Loucy (cell line): ENCODE measurements around the gene GCLC.

Experiments used
- EZH2phosphoT487 ChIP-seq: fragments of 200-600 bp; IDR thresholded peaks from 2 replicates; pipeline ENCODE4 v1.6.1; 2018; ENCODE audit warnings: antibody characterized with exemption, mild to moderate bottlenecking, moderate library complexity, borderline replicate concordance
- TF ChIP-seq, protein P1 (sequence below): fragments of 200-600 bp; sonication (generic); conservative IDR thresholded peaks from 2 replicates; pipeline ENCODE4 v1.5.1; 2014; ENCODE audit warnings: mild to moderate bottlenecking, antibody characterized with exemption, low read length

GRCh38 chr6:53540129-53540692 lies 4.7 kb downstream of the GCLC start:
- TF ChIP-seq, protein P1, sequence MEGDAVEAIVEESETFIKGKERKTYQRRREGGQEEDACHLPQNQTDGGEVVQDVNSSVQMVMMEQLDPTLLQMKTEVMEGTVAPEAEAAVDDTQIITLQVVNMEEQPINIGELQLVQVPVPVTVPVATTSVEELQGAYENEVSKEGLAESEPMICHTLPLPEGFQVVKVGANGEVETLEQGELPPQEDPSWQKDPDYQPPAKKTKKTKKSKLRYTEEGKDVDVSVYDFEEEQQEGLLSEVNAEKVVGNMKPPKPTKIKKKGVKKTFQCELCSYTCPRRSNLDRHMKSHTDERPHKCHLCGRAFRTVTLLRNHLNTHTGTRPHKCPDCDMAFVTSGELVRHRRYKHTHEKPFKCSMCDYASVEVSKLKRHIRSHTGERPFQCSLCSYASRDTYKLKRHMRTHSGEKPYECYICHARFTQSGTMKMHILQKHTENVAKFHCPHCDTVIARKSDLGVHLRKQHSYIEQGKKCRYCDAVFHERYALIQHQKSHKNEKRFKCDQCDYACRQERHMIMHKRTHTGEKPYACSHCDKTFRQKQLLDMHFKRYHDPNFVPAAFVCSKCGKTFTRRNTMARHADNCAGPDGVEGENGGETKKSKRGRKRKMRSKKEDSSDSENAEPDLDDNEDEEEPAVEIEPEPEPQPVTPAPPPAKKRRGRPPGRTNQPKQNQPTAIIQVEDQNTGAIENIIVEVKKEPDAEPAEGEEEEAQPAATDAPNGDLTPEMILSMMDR = no peak
- no peak for TF ChIP-seq EZH2phosphoT487
